Panc1 (cell line): ENCODE data around the gene PPP1R8. TPM values are rescaled to one million over a fixed set of nuclear protein-coding genes. Genes with fewer than 3 reads are reported as not detected.

ENCODE experiments used
- ATAC-seq: fragments of 200-7000 bp; cut with Tn5 transposase; 2 replicates; pipeline ENCODE4 v1.9.1; 2020; ENCODE audit warnings: mild to moderate bottlenecking, moderate library complexity
- BruUV-seq: library from RNA; stranded (reverse); fragments of 400-500 nt; replicated peaks from 2 replicates; lab custom pipeline; 2021; lab: Mats Ljungman, UMichigan
- CTCF ChIA-PET: fragments of 300-600 bp; sonication (Branson Sonifier 250); formaldehyde crosslinking; loops from one replicate; lab custom pipeline; 2022; ENCODE audit warnings: antibody characterized with exemption; lab: Charles Lee
- POLR2A ChIA-PET: fragments of 300-600 bp; sonication (Branson Sonifier 250); formaldehyde crosslinking; loops from one replicate; lab custom pipeline; 2022; ENCODE audit warnings: antibody characterized with exemption; lab: Charles Lee
- DNase-seq: peaks from one replicate; pipeline ENCODE4 v3.0.0-alpha.2; 2010; ENCODE audit warnings: low read depth, low spot score
- H3K27ac ChIP-seq: 2 replicates; pipeline ENCODE4 v1.5.1; 2011; ENCODE audit warnings: mild to moderate bottlenecking, low read length, inconsistent platforms
- H3K27me3 ChIP-seq: fragments of 200-500 bp; sonication (Bioruptor generic); 2 replicates; pipeline ENCODE4 v1.6.0; 2014; ENCODE audit warnings: low read length, inconsistent platforms; ENCODE audit not compliant: control insufficient read depth, insufficient read depth
- H3K36me3 ChIP-seq: fragments of 200-500 bp; sonication (Bioruptor generic); 2 replicates; pipeline ENCODE4 v1.5.1; 2014; ENCODE audit warnings: inconsistent platforms, mild to moderate bottlenecking, low read length, moderate library complexity; ENCODE audit not compliant: control insufficient read depth, insufficient read depth
- H3K4me1 ChIP-seq: 2 replicates; pipeline ENCODE4 v1.5.1; 2011; ENCODE audit warnings: inconsistent platforms, mild to moderate bottlenecking, low read length, moderate library complexity; ENCODE audit not compliant: control insufficient read depth, insufficient read depth
- H3K4me3 ChIP-seq, 2 experiments: 2 replicates each; pipeline ENCODE4 v1.5.1; 2011 to 2012; ENCODE audit warnings: low read depth in 2 of 2, low read length in 2 of 2, mild to moderate bottlenecking in 2 of 2, inconsistent platforms in 1 of 2, moderate library complexity in 1 of 2
- H3K9me3 ChIP-seq: fragments of 200-500 bp; sonication (Bioruptor generic); 2 replicates; pipeline ENCODE4 v1.5.1; 2014; ENCODE audit warnings: low read depth, mild to moderate bottlenecking, inconsistent platforms, low read length, moderate library complexity; ENCODE audit not compliant: control insufficient read depth, insufficient read depth
- POLR2AphosphoS5 ChIP-seq: IDR thresholded peaks from 2 replicates; pipeline ENCODE4 v1.6.1; 2012; ENCODE audit warnings: mild to moderate bottlenecking, low read depth, low read length, moderate library complexity
- SIN3A ChIP-seq: IDR thresholded peaks from 2 replicates; pipeline ENCODE4 v1.6.1; 2012; ENCODE audit warnings: low read depth, mild to moderate bottlenecking, low read length, moderate library complexity, borderline replicate concordance; ENCODE audit not compliant: insufficient read depth
- TCF7L2 ChIP-seq: IDR thresholded peaks from 2 replicates; pipeline ENCODE4 v1.6.1; 2011; ENCODE audit warnings: mild to moderate bottlenecking, low read depth, low read length, inconsistent platforms
- in situ Hi-C: cut with HindIII; loops from 2 replicates; pipeline ENCODE4 v1.10.0; 2016; ENCODE audit warnings: low sequenced_read_pairs, low pct_unique_long_range_greater_than_20kb
- intact Hi-C: fragments of 100-400 bp; cut with micrococcal nuclease; formaldehyde crosslinking; loops from one replicate; pipeline ENCODE4 v1.10.0; 2022; ENCODE audit not compliant: unreplicated experiment
- total RNA-seq: library from RNA; stranded (reverse); gene quantifications from one replicate; pipeline ENCODE4 v1.2.1, GENCODE V29; 2021; ENCODE audit not compliant: unreplicated experiment
- TF ChIP-seq, protein P1 (sequence below): fragments of 450-650 bp; IDR thresholded peaks from 2 replicates; pipeline ENCODE4 v1.5.1; 2017; ENCODE audit warnings: mild to moderate bottlenecking
- TF ChIP-seq, protein P2 (sequence below), 2 experiments: IDR thresholded peaks; 2 replicates each; pipeline ENCODE4 v1.6.1; 2011 to 2012; ENCODE audit warnings: low read depth in 2 of 2, control low read depth in 1 of 2, low read length in 1 of 2, mild to moderate bottlenecking in 1 of 2, moderate library complexity in 1 of 2; ENCODE audit not compliant: insufficient read depth in 1 of 2

The PPP1R8 gene
- total RNA-seq, 1 experiment from 2014 or later: 59.7 TPM

DNA sequence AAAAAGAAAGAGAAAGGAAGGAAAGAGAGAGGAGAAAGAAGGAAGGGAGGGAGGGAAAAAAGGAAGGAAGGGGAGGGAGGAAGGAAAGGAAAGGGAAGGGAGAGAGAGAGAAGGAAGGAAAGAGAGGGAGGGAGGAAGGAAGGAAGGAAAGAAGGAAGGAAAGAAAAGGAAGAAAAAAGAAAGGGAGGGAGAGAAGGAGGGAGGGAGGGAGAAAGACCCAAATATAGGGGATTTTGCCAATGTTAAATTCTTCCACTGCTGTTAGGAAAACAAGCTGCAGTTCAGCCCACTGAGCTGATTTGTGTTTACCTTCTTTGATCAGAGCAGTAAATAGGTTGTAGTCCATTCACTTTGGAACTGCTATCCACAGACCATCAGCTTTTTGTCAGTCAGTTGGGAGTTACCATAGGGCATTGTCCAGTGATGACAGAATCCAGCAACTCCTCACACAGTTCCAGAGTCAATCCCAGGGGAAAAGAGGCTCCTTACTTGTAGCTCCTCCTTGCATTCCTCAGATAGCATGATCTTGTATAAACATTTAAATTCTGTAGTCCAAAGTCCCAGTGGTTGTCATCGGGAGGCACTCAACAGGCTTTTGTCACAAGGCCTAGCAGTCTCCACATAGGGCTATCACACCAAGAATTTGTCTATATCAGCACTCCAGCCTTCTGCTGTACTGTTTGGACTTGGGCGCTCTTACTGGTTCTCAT lies 13.5 kb upstream of the PPP1R8 start:
- Histone ChIP-seq H3K36me3 (peaks cover 6% of the 10 kb centered on the region; the same call in 1 of the 2 replicates), H3K9me3 (no peaks in the 10 kb centered on the region), H3K4me3 (no peak overlapping the region), H3K27ac (no peak overlapping the region), H3K4me1 (no peaks in the 10 kb centered on the region), H3K27me3 (no peaks in the 10 kb centered on the region)
- TF ChIP-seq, protein P1, sequence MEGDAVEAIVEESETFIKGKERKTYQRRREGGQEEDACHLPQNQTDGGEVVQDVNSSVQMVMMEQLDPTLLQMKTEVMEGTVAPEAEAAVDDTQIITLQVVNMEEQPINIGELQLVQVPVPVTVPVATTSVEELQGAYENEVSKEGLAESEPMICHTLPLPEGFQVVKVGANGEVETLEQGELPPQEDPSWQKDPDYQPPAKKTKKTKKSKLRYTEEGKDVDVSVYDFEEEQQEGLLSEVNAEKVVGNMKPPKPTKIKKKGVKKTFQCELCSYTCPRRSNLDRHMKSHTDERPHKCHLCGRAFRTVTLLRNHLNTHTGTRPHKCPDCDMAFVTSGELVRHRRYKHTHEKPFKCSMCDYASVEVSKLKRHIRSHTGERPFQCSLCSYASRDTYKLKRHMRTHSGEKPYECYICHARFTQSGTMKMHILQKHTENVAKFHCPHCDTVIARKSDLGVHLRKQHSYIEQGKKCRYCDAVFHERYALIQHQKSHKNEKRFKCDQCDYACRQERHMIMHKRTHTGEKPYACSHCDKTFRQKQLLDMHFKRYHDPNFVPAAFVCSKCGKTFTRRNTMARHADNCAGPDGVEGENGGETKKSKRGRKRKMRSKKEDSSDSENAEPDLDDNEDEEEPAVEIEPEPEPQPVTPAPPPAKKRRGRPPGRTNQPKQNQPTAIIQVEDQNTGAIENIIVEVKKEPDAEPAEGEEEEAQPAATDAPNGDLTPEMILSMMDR: no peak
- TF ChIP-seq TCF7L2 (no peak), SIN3A (no peak), POLR2AphosphoS5 (no peak)
- TF ChIP-seq, protein P2, sequence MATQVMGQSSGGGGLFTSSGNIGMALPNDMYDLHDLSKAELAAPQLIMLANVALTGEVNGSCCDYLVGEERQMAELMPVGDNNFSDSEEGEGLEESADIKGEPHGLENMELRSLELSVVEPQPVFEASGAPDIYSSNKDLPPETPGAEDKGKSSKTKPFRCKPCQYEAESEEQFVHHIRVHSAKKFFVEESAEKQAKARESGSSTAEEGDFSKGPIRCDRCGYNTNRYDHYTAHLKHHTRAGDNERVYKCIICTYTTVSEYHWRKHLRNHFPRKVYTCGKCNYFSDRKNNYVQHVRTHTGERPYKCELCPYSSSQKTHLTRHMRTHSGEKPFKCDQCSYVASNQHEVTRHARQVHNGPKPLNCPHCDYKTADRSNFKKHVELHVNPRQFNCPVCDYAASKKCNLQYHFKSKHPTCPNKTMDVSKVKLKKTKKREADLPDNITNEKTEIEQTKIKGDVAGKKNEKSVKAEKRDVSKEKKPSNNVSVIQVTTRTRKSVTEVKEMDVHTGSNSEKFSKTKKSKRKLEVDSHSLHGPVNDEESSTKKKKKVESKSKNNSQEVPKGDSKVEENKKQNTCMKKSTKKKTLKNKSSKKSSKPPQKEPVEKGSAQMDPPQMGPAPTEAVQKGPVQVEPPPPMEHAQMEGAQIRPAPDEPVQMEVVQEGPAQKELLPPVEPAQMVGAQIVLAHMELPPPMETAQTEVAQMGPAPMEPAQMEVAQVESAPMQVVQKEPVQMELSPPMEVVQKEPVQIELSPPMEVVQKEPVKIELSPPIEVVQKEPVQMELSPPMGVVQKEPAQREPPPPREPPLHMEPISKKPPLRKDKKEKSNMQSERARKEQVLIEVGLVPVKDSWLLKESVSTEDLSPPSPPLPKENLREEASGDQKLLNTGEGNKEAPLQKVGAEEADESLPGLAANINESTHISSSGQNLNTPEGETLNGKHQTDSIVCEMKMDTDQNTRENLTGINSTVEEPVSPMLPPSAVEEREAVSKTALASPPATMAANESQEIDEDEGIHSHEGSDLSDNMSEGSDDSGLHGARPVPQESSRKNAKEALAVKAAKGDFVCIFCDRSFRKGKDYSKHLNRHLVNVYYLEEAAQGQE (IDR thresholded peaks at IDR 0.05; ENCODE audit: insufficient read depth in 1 of 2, low read depth in 2 of 2, low read length in 1 of 2): no peak
- DNase-seq: no peak
- peak; percentile 38; the same call in 1 of the 2 replicates for ATAC-seq
- CTCF ChIA-PET: interaction anchor here (0.7 kb wide), 1 partner anchor 77 kb away, joined by 4 read pairs; no protein-coding TSS in a partner anchor
- in situ Hi-C loops (no loop called here), intact Hi-C loops (no loop called here)
- no TSS peak for BruUV-seq
- POLR2A ChIA-PET: interaction anchor here (0.6 kb wide), 1 partner anchor 298 kb away, joined by 3 read pairs; no protein-coding TSS in a partner anchor

DNA sequence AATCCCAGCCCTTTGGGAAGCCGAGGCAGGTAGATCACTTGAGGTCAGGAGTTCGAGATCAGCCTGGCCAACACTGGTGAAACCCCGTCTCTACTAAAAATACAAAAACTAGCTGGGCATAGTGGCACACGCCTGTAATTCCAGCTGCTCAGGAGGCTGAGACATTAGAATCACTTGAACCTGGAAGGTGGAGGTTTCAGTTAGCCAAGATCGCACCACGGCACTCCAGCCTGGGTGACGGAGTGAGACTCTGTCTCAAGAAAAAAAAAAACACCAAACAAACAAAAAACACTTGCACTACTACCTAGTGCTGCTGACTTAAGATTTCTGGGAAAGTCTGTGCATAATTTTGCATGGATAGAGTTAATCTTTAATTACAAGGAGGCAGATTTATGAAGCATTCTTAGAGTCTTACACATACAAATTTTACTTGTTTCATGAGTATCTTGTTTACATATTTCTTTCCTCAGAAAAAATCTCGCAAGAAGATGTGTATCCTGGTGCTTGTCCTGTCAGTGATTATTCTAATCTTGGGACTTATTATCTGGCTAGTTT lies 8.7 kb upstream of the PPP1R8 start:
- Histone ChIP-seq H3K27ac (no peak overlapping the region), H3K27me3 (no peaks in the 10 kb centered on the region), H3K4me3 (no peak overlapping the region), H3K4me1 (no peaks in the 10 kb centered on the region), H3K36me3 (peaks cover 9% of the 10 kb centered on the region; the same call in 1 of the 2 replicates), H3K9me3 (no peaks in the 10 kb centered on the region)
- DNase-seq (no peak), ATAC-seq (no peak)
- TF ChIP-seq TCF7L2: no peak
- TF ChIP-seq POLR2AphosphoS5: no peak
- TF ChIP-seq, protein P1: no peak
- TF ChIP-seq SIN3A: no peak
- no TSS peak for BruUV-seq
- ChIA-PET CTCF (interaction anchor here (0.6 kb wide), 1 partner anchor 49 kb away, joined by 3 read pairs; no protein-coding TSS in a partner anchor), POLR2A (interaction anchor here (0.7 kb wide), 1 partner anchor 300 kb away, joined by 6 read pairs; no protein-coding TSS in a partner anchor)
- in situ Hi-C loops: no loop called here
- intact Hi-C loops: no loop called here
